Sigmoid colon (tissue), 4 donors: ENCODE results near the gene NSMF.

Source experiments
- POLR2A ChIP-seq, 2 donors: fragments of 450-650 bp; IDR thresholded peaks; one replicate each; pipeline ENCODE4 v1.6.1; 2016; ENCODE audit warnings: antibody characterized with exemption in 2 of 2, mild to moderate bottlenecking in 2 of 2, moderate library complexity in 2 of 2
- POLR2AphosphoS5 ChIP-seq, 4 donors: sonication (generic); formaldehyde crosslinking; IDR thresholded peaks; one replicate each; pipeline ENCODE4 v1.6.1; 2017; ENCODE audit warnings: antibody characterized with exemption in 4 of 4
- TF ChIP-seq, protein P1 (sequence below), 4 experiments: fragments of 450-650 bp in 3 of 4; fragments of 200-600 bp in 1 of 4; IDR thresholded peaks; one replicate each; pipeline ENCODE4 v1.5.1; 2016 to 2019; ENCODE audit warnings: antibody characterized with exemption in 4 of 4, mild to moderate bottlenecking in 3 of 4, moderate library complexity in 2 of 4

DNA sequence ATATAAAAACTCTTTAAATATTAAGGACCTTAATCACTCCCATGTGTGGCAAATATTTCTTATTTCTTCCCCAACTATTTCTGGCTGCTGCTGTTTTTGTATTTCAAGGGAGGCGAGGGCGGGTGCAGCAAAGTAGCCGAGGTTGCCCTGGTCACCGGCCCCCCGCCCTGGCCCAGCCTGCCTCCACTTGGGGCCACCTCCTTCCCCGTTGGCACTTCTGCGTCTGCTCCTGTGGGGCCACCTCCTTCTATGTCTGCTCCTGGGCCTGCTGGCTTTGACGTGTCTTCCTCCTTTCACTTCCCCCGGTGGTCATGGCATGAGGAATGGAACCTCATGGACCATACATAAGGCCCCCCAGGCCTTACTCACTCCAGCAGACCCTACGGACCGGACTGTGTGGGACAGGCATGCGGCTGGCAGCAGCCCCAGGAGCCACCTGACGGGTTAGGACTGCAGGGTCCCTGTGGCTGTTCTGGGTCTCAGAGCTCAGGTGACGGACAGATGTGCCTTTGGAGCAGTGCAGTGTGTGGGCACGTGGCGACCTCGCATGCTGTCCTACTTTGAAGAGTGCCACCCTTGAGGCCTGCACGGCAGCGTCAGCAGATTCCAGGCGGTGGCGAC lies 12.2 kb downstream of the NSMF start:
- TF ChIP-seq POLR2A (IDR thresholded peaks at IDR 0.05) (no peak), POLR2AphosphoS5 (IDR thresholded peaks at IDR 0.05) (no peak)
- TF ChIP-seq, protein P1, sequence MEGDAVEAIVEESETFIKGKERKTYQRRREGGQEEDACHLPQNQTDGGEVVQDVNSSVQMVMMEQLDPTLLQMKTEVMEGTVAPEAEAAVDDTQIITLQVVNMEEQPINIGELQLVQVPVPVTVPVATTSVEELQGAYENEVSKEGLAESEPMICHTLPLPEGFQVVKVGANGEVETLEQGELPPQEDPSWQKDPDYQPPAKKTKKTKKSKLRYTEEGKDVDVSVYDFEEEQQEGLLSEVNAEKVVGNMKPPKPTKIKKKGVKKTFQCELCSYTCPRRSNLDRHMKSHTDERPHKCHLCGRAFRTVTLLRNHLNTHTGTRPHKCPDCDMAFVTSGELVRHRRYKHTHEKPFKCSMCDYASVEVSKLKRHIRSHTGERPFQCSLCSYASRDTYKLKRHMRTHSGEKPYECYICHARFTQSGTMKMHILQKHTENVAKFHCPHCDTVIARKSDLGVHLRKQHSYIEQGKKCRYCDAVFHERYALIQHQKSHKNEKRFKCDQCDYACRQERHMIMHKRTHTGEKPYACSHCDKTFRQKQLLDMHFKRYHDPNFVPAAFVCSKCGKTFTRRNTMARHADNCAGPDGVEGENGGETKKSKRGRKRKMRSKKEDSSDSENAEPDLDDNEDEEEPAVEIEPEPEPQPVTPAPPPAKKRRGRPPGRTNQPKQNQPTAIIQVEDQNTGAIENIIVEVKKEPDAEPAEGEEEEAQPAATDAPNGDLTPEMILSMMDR (IDR thresholded peaks at IDR 0.05), result no peak
